ENCODE measurements around the gene ENGASE.

The ENGASE gene

GRCh38 chr17:79045842-79046196 lies 28.8 kb upstream of the ENGASE start:
- WGBS, 2 donors (ENCODE audit: extremely low coverage in 2 of 2, insufficient read length in 2 of 2, insufficient replicate concordance in 1 of 2) = no CpG with 5 or more reads among the region's 11 CpGs
- Histone ChIP-seq H2AFZ (ENCODE audit: low read length) (peak overlapping the region; percentile 80), H3K9me3 (replicated peaks in 1 of 2; ENCODE audit: control insufficient read depth in 2 of 2, insufficient read depth in 1 of 2, low read depth in 1 of 2, low read length in 2 of 2) (peaks cover 0 to 13% of the 10 kb centered on the region in 2 donors)

GRCh38 chr17:79046197-79046915 lies 28.3 kb upstream of the ENGASE start:
- Histone ChIP-seq H2BK5ac (ENCODE audit: low read length) (no peak overlapping the region), H2AFZ (ENCODE audit: low read length) (peak overlapping the region; percentile 80), H3K4me2 (ENCODE audit: insufficient read depth, low read length, poor library complexity, severe bottlenecking) (no peak overlapping the region), H3K4ac (ENCODE audit: low read length) (no peak overlapping the region), H3K4me3 (ENCODE audit: low read length in 2 of 2) (no peak overlapping the region), H2AK5ac (ENCODE audit: low read depth, low read length) (peak overlapping the region; percentile 44), H3K4me1 (ENCODE audit: control insufficient read depth in 2 of 2, insufficient read depth in 1 of 2, low read depth in 1 of 2, low read length in 2 of 2) (peaks cover 0 to 17% of the 10 kb centered on the region in 2 donors), H3K9ac (ENCODE audit: low read depth, low read length, poor library complexity) (peak overlapping the region; percentile 26), H3K18ac (ENCODE audit: low read length) (peak overlapping the region; percentile 87), H3K36me3 (replicated peaks in 1 of 2; ENCODE audit: control insufficient read depth in 2 of 2, insufficient read depth in 2 of 2, low read length in 2 of 2) (peaks cover 0 to 3% of the 10 kb centered on the region in 2 donors), H3K27ac (replicated peaks; ENCODE audit: low read length) (no peak overlapping the region), H2BK12ac (ENCODE audit: low read length) (no peak overlapping the region), H4K91ac (ENCODE audit: low read depth, low read length, poor library complexity) (no peak overlapping the region), H2BK120ac (ENCODE audit: low read depth, low read length) (peak overlapping the region; percentile 67), H3K14ac (ENCODE audit: low read length) (no peak overlapping the region), H3K9me3 (replicated peaks in 1 of 2; ENCODE audit: control insufficient read depth in 2 of 2, insufficient read depth in 1 of 2, low read depth in 1 of 2, low read length in 2 of 2) (peaks cover 2 to 13% of the 10 kb centered on the region in 2 donors), H3K27me3 (ENCODE audit: control insufficient read depth in 3 of 3, insufficient read depth in 3 of 3, low read depth in 1 of 3, low read length in 3 of 3) (peaks cover 0 to 25% (median 2%) of the 10 kb centered on the region in 3 experiments), H2BK15ac (ENCODE audit: low read length) (peak overlapping the region; percentile 16), H3K79me1 (ENCODE audit: low read depth, low read length) (peaks cover 2% of the 10 kb centered on the region), H4K8ac (ENCODE audit: low read depth, low read length) (no peak overlapping the region), H3K23ac (ENCODE audit: low read depth, low read length, poor library complexity) (peak overlapping the region; percentile 67)
- DNase-seq (ENCODE audit: low spot score) = no peak
- no CpG with 5 or more reads among the region's 25 CpGs for WGBS, 2 donors (ENCODE audit: extremely low coverage in 2 of 2, insufficient read length in 2 of 2, insufficient replicate concordance in 1 of 2)

More at GRCh38 chr17:79045842-79046196, 28.8 kb upstream of the ENGASE start:
- Histone ChIP-seq H4K8ac (ENCODE audit: low read depth, low read length) (no peak overlapping the region), H3K36me3 (replicated peaks in 1 of 2; ENCODE audit: control insufficient read depth in 2 of 2, insufficient read depth in 2 of 2, low read length in 2 of 2) (peaks cover 0 to 3% of the 10 kb centered on the region in 2 donors), H3K4me3 (ENCODE audit: low read length in 2 of 2) (no peak overlapping the region), H3K18ac (ENCODE audit: low read length) (no peak overlapping the region), H2BK15ac (ENCODE audit: low read length) (no peak overlapping the region), H3K4me2 (ENCODE audit: insufficient read depth, low read length, poor library complexity, severe bottlenecking) (no peak overlapping the region), H2BK5ac (ENCODE audit: low read length) (no peak overlapping the region), H3K79me1 (ENCODE audit: low read depth, low read length) (peaks cover 2% of the 10 kb centered on the region), H3K4ac (ENCODE audit: low read length) (no peak overlapping the region), H4K91ac (ENCODE audit: low read depth, low read length, poor library complexity) (no peak overlapping the region), H3K9ac (ENCODE audit: low read depth, low read length, poor library complexity) (no peak overlapping the region), H3K14ac (ENCODE audit: low read length) (no peak overlapping the region), H3K4me1 (ENCODE audit: control insufficient read depth in 2 of 2, insufficient read depth in 1 of 2, low read depth in 1 of 2, low read length in 2 of 2) (peaks cover 0 to 17% of the 10 kb centered on the region in 2 donors), H2BK12ac (ENCODE audit: low read length) (no peak overlapping the region), H2AK5ac (ENCODE audit: low read depth, low read length) (no peak overlapping the region), H2BK120ac (ENCODE audit: low read depth, low read length) (peak overlapping the region; percentile 67), H3K27ac (replicated peaks; ENCODE audit: low read length) (no peak overlapping the region), H3K27me3 (ENCODE audit: control insufficient read depth in 3 of 3, insufficient read depth in 3 of 3, low read depth in 1 of 3, low read length in 3 of 3) (peaks cover 0 to 25% (median 2%) of the 10 kb centered on the region in 3 experiments), H3K23ac (ENCODE audit: low read depth, low read length, poor library complexity) (no peak overlapping the region)
- DNase-seq (ENCODE audit: low spot score) = peak; percentile 58

- no peak overlapping the region for H3K4ac ChIP-seq (ENCODE audit: low read length)
- no peak overlapping the region for H3K4me2 ChIP-seq (ENCODE audit: insufficient read depth, low read length, poor library complexity, severe bottlenecking)
- H3K79me1 ChIP-seq (ENCODE audit: low read depth, low read length) = peaks cover 2% of the 10 kb centered on the region
- WGBS, 2 donors (ENCODE audit: extremely low coverage in 2 of 2, insufficient read length in 2 of 2, insufficient replicate concordance in 1 of 2) = no CpG with 5 or more reads among the region's 15 CpGs
- H4K8ac ChIP-seq (ENCODE audit: low read depth, low read length) = no peak overlapping the region
- H3K9ac ChIP-seq (ENCODE audit: low read depth, low read length, poor library complexity) = no peak overlapping the region
- H2BK15ac ChIP-seq (ENCODE audit: low read length) = peak overlapping the region; percentile 16
- no peak overlapping the region for H4K91ac ChIP-seq (ENCODE audit: low read depth, low read length, poor library complexity)
- no peak overlapping the region for H3K18ac ChIP-seq (ENCODE audit: low read length)
- H3K4me1 ChIP-seq (ENCODE audit: control insufficient read depth in 2 of 2, insufficient read depth in 1 of 2, low read depth in 1 of 2, low read length in 2 of 2) = peaks cover 0 to 17% of the 10 kb centered on the region in 2 donors
- no peak overlapping the region for H3K14ac ChIP-seq (ENCODE audit: low read length)
- H2BK120ac ChIP-seq (ENCODE audit: low read depth, low read length) = no peak overlapping the region
- H3K23ac ChIP-seq (ENCODE audit: low read depth, low read length, poor library complexity) = no peak overlapping the region
- H2BK5ac ChIP-seq (ENCODE audit: low read length) = no peak overlapping the region
- H3K9me3 ChIP-seq (replicated peaks in 1 of 2; ENCODE audit: control insufficient read depth in 2 of 2, insufficient read depth in 1 of 2, low read depth in 1 of 2, low read length in 2 of 2) = peaks cover 3 to 13% of the 10 kb centered on the region in 2 donors
- H3K36me3 ChIP-seq (replicated peaks in 1 of 2; ENCODE audit: control insufficient read depth in 2 of 2, insufficient read depth in 2 of 2, low read length in 2 of 2) = peaks cover 0 to 3% of the 10 kb centered on the region in 2 donors
- peak overlapping the region; percentile 80 for H2AFZ ChIP-seq (ENCODE audit: low read length)
- peak overlapping the region; percentile 44 for H2AK5ac ChIP-seq (ENCODE audit: low read depth, low read length)
- peaks cover 0 to 25% (median 2%) of the 10 kb centered on the region in 3 experiments for H3K27me3 ChIP-seq (ENCODE audit: control insufficient read depth in 3 of 3, insufficient read depth in 3 of 3, low read depth in 1 of 3, low read length in 3 of 3)
- DNase-seq (ENCODE audit: low spot score) = no peak
- H3K4me3 ChIP-seq (ENCODE audit: low read length in 2 of 2) = no peak overlapping the region
- H2BK12ac ChIP-seq (ENCODE audit: low read length) = no peak overlapping the region
- H3K27ac ChIP-seq (replicated peaks; ENCODE audit: low read length) = no peak overlapping the region
These were observed 27.7 kb upstream of the ENGASE start for GRCh38 chr17:79046916-79047280.

- H3K14ac ChIP-seq (ENCODE audit: low read length) = peak overlapping the region; percentile 49
- H3K4ac ChIP-seq (ENCODE audit: low read length) = no peak overlapping the region
- H3K27me3 ChIP-seq (ENCODE audit: control insufficient read depth in 3 of 3, insufficient read depth in 3 of 3, low read depth in 1 of 3, low read length in 3 of 3) = peaks cover 0 to 25% (median 2%) of the 10 kb centered on the region in 3 experiments
- H4K8ac ChIP-seq (ENCODE audit: low read depth, low read length) = no peak overlapping the region
- peaks cover 2% of the 10 kb centered on the region for H3K79me1 ChIP-seq (ENCODE audit: low read depth, low read length)
- no peak overlapping the region for H3K4me2 ChIP-seq (ENCODE audit: insufficient read depth, low read length, poor library complexity, severe bottlenecking)
- H2AK5ac ChIP-seq (ENCODE audit: low read depth, low read length) = peak overlapping the region; percentile 85
- DNase-seq (ENCODE audit: low spot score) = no peak
- no peak overlapping the region for H2BK120ac ChIP-seq (ENCODE audit: low read depth, low read length)
- H3K23ac ChIP-seq (ENCODE audit: low read depth, low read length, poor library complexity) = peak overlapping the region; percentile 44
- H3K18ac ChIP-seq (ENCODE audit: low read length) = peak overlapping the region; percentile 44
- no peak overlapping the region for H3K9ac ChIP-seq (ENCODE audit: low read depth, low read length, poor library complexity)
- H3K36me3 ChIP-seq (replicated peaks in 1 of 2; ENCODE audit: control insufficient read depth in 2 of 2, insufficient read depth in 2 of 2, low read length in 2 of 2) = peaks cover 0 to 3% of the 10 kb centered on the region in 2 donors
- H2AFZ ChIP-seq (ENCODE audit: low read length) = no peak overlapping the region
- H2BK12ac ChIP-seq (ENCODE audit: low read length) = peak overlapping the region; percentile 92
- no peak overlapping the region for H3K4me3 ChIP-seq (ENCODE audit: low read length in 2 of 2)
- peak overlapping the region; percentile 61 for H2BK15ac ChIP-seq (ENCODE audit: low read length)
- H3K27ac ChIP-seq (replicated peaks; ENCODE audit: low read length) = no peak overlapping the region
- H3K4me1 ChIP-seq (ENCODE audit: control insufficient read depth in 2 of 2, insufficient read depth in 1 of 2, low read depth in 1 of 2, low read length in 2 of 2) = peaks cover 0 to 17% of the 10 kb centered on the region in 2 donors
- peak overlapping the region; percentile 5 for H2BK5ac ChIP-seq (ENCODE audit: low read length)
- H3K9me3 ChIP-seq (replicated peaks in 1 of 2; ENCODE audit: control insufficient read depth in 2 of 2, insufficient read depth in 1 of 2, low read depth in 1 of 2, low read length in 2 of 2) = peaks cover 3 to 13% of the 10 kb centered on the region in 2 donors
- no peak overlapping the region for H4K91ac ChIP-seq (ENCODE audit: low read depth, low read length, poor library complexity)
- WGBS, 2 donors (ENCODE audit: extremely low coverage in 2 of 2, insufficient read length in 2 of 2, insufficient replicate concordance in 1 of 2) = no CpG with 5 or more reads among the region's 30 CpGs
These were observed 27.2 kb upstream of the ENGASE start for GRCh38 chr17:79047291-79047920.

Data from neuronal stem cell (in vitro differentiated cells).